GM21526 (cell line): ENCODE data around the gene GARS1.

Source experiments
- ATAC-seq: cut with Tn5 transposase; IDR thresholded peaks from one replicate; pipeline ENCODE4 v1.9.1; 2021; ENCODE audit warnings: moderate library complexity; ENCODE audit not compliant: unreplicated experiment, low FRiP score

Gene GARS1, protein sequence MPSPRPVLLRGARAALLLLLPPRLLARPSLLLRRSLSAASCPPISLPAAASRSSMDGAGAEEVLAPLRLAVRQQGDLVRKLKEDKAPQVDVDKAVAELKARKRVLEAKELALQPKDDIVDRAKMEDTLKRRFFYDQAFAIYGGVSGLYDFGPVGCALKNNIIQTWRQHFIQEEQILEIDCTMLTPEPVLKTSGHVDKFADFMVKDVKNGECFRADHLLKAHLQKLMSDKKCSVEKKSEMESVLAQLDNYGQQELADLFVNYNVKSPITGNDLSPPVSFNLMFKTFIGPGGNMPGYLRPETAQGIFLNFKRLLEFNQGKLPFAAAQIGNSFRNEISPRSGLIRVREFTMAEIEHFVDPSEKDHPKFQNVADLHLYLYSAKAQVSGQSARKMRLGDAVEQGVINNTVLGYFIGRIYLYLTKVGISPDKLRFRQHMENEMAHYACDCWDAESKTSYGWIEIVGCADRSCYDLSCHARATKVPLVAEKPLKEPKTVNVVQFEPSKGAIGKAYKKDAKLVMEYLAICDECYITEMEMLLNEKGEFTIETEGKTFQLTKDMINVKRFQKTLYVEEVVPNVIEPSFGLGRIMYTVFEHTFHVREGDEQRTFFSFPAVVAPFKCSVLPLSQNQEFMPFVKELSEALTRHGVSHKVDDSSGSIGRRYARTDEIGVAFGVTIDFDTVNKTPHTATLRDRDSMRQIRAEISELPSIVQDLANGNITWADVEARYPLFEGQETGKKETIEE

GRCh38 chr7:30594540-30595435 is at the start of gene GARS1:
TSS of gene GARS1 (plus strand) at chr7:30594878. CDS start at chr7:30594922, 44 bp downstream.
- ATAC-seq: peak; percentile 77

- no peak for ATAC-seq
Measured at GRCh38 chr7:30545791-30546555, 48.7 kb upstream of the GARS1 start.

- no peak for ATAC-seq
Measured at GRCh38 chr7:30546596-30546995, 48.1 kb upstream of the GARS1 start.

DNA sequence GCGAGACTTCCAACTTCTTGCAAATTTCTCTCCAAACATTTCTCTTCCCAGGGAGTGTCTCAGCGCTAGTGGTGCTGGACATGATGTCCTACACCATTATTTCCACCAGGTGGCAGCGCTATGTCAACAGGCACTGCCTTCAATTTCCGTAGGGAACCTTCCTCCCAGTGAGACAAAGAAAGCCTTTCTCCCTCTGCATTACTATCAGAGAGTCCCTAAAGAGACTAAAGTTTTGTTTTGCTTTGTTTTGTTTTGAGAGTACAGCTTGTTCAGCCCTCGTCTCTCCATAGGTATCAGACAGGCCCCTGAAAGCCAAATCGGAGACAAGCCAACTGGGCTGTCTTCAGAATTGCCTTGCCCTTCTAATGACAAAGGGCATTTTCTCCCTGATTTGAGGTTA is 45.8 kb upstream of the GARS1 start:
- no peak for ATAC-seq

GRCh38 chr7:30549931-30550493 is 44.7 kb upstream of the GARS1 start:
- ATAC-seq: no peak

GRCh38 chr7:30552330-30552729 is 42.3 kb upstream of the GARS1 start:
- no peak for ATAC-seq

GRCh38 chr7:30553141-30553540 is 41.5 kb upstream of the GARS1 start:
- no peak for ATAC-seq

DNA sequence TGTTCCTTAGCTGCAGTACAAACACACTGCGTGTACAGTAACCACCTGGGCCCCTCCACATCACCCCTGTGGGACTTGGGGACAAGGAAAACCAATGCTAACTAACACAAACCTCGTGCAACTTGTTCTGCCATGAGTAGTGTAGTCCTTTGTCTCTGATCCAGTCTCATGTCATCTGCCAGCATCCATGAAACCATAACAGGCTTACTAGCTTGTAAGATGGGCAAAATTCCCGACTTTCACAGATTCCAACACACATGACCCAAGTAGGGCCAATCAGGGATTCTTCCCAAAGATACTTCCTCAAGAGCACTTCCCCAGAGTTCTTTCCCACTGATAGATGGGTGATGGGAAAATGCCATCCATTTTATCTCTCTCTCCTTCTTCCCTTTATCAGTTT is 41.1 kb upstream of the GARS1 start:
- no peak for ATAC-seq

DNA sequence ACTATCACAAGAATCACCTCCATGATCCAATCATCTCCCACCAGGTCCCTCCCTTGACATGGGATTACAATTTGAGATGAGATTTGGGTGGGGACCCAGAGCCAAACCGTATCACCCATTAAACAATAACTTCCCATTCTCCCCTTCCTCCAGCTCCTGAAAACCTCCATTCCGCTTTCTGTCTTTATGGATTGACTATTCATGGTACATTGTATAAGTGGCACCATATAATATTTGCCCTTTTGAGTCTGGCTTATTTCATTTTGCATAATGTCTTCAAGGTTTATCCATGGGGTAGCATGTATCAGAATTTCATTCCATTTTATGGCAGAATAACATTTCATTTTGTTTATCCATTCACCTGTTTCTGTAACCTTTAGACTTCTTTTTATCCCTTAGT is 39.2 kb upstream of the GARS1 start:
- no peak for ATAC-seq

- ATAC-seq: no peak
Measured at GRCh38 chr7:30556840-30557239, 37.8 kb upstream of the GARS1 start.

DNA sequence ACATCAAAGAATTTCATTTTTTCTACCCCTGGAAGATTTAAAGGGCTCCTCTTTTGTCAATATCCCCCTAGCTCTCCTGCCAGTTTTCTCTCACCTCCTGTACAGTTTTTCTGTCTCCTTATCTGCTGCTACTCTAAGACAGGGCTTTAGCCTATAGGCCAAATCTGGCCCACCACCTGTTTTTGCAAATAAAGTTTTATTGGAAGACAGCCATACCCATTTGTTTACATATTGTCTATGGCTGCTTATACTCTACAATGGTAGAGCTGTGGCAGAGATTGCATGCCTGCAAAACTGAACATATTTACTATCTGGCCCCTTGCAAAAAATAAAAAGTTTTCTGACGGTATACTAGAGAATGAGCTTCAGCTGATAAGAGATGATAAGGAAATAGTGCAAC is 37.4 kb upstream of the GARS1 start:
- ATAC-seq: no peak

DNA sequence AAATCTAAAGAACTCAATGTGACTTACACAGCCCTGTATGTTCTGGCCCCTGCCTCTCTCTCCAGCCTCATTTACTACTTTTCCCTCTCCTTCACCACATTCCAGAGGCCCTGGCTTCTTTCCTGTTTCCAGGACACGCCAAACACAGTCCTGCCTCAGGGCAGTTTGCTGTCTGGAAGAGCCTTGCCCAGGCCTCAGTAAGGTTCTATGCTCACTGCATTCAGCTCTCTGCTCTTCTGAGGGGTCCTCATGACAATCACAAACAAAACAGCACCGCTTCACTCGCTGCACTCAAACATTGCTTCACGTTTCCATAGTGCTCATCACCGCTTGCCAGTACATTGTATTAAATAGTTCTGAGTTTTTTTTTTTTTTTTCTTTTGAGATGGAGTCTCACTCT is 35.1 kb upstream of the GARS1 start:
- no peak for ATAC-seq

GRCh38 chr7:30561389-30561788 is 33.3 kb upstream of the GARS1 start:
- no peak for ATAC-seq

- no peak for ATAC-seq
Measured at GRCh38 chr7:30562498-30562897, 32.2 kb upstream of the GARS1 start.

DNA sequence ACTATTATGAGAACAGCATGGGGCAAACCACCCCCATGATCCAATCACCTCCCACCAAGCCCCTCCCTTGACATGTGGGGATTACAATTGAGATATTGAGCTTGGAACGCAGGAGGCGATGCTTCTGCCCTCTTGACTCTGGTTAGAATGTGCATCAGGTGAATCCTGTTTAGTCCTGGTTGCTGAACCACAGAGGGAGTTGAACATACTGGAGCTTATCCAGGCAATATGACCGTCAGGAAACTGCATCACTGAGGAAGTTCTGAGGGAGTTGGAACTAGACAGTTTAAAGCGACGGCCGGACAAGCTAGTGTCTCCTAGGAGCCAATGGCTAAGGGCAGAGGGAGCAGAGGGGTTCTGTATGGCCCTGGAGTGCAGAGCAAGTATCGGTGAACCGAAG is 31.8 kb upstream of the GARS1 start:
- no peak for ATAC-seq

DNA sequence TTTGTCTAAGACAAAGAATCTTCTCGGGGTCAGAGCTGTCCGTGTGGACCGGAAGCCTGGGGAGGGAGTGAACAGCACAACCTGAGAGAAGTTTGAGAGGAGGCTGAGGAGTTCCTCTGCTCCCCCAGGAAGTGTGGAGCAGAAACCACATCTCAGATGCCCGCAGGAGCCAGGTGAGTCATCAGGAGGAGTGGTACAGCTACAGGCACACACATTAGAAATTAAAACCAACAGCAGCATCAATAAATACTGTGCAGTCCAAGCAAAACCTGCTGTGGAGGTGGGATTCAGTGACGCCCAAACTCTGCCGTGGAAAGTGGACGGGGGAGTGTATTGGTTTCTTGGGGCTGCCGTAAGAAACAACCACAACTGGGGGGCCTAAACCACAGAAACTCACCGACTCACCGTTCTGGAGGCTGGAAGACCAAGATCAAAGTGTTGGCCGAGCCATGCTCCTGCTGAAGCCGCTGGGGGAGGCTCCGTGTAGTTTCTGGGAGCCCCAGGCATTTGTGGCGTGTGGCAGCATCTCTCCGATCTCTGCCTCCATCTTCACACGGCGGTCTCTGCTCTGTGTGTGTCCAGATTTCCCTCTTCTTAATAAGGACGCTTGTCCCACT is 31.2 kb upstream of the GARS1 start:
- ATAC-seq: no peak

- ATAC-seq: peak; percentile 86
Measured at GRCh38 chr7:30564243-30564892, 30.3 kb upstream of the GARS1 start.

DNA sequence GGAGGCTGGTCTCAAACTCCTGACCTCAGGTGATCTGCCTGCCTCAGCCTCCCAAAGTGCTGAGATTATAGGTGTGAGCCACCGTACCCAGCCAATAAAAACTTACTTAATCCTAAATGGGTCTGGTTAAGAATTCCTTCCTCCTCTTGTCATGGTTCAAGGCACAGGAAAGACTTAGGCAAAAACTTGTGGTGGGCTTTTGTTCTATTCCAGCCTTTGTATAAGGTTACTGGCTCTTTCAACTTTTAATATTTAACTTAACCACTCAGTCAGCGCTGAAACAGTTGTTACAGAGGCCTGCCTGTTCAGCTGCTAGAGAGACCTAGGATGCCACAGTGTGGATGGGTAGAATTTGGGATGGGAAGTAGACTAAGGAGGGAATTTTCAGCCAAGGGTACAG is 28.1 kb upstream of the GARS1 start:
- no peak for ATAC-seq

DNA sequence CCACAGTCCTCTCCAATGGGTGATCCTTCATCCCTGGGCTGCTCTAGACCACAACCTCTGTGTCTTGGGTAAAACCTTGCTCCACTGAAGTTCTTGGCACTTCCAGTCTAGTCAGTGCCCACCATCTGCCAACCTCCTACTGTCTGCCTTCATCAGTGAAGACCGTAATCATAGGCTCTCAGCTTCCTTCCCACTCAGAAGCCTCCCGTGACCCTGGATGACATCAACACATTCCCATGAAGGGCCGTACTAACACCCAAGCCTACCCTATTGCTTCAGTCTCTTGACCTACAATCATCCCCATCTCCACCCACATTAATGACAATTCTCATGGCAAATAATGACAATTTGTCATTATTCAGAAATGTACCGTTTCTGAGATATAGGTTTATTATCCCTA is 27.6 kb upstream of the GARS1 start:
- ATAC-seq: no peak
